Right hindlimb (tissue), 1 donor: ENCODE data around the gene LURAP1L.

Experiments
- DNase-seq: peaks from one replicate; pipeline ENCODE4 v3.0.0-alpha.2; 2018

LURAP1L gene

GRCh38 chr9:12813960-12814876, 39.4 kb downstream of the LURAP1L start:
- DNase-seq = peak; percentile 55

GRCh38 chr9:12814877-12815237, 40.0 kb downstream of the LURAP1L start:
- no peak for DNase-seq

GRCh38 chr9:12815888-12816287, 41.1 kb downstream of the LURAP1L start:
- no peak for DNase-seq

- DNase-seq = no peak
Observed at GRCh38 chr9:12816656-12817101, 41.9 kb downstream of the LURAP1L start.

DNA sequence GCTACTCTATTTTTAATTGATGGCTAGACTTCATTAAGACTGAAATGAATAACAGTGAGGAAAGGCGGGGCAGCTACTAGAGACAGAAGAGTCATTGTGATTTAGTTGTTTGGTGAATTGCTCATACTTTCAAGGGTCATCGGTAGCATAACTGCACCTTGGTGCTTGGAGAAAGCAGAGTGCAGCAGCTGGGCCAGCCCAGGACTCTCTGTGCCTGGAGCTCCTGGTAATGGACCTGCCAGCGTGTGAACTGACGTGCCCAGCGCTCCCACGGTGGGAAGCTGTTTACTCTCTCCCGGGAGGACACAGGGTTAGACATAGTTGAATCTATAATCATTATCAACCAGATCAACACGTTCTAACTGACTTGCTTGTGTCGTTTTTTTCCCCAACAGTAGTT, 42.9 kb downstream of the LURAP1L start:
- no peak for DNase-seq

GRCh38 chr9:12818431-12819000, 43.7 kb downstream of the LURAP1L start:
- peak; percentile 52 for DNase-seq

DNA sequence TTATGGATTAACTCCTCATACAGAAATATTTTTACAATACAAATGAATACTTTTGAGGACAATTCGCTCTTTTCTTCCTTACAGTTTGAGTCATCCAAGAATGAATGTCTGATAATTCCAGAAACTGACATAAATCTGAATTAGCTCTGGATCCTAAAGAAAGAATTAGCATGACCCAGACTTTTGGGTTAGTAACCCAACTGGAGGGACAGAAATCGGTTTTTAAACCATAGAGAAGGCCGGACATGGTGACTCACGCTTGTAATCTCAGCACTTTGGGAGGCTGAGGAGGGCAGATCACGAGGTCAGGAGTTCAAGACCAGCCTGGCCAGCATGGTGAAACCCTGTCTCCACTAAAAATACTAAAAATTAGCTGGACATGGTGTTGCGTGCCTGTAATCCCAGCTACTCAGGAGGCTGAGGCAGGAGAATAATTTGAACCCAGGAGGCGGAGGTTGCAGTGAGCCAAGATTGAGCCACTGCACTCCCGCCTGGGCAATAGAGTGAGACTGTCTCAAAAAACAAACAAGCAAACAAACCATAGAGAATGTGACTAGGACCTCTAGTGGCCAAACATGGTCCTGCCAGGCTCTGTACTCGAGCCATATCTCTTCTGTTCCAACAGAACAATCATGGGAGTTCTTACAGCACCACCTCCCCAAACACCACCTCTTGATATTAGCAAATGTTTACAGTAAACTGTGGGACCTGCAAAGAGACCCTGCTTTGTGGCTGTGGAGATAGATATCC, 44.8 kb downstream of the LURAP1L start:
- DNase-seq = no peak

DNA sequence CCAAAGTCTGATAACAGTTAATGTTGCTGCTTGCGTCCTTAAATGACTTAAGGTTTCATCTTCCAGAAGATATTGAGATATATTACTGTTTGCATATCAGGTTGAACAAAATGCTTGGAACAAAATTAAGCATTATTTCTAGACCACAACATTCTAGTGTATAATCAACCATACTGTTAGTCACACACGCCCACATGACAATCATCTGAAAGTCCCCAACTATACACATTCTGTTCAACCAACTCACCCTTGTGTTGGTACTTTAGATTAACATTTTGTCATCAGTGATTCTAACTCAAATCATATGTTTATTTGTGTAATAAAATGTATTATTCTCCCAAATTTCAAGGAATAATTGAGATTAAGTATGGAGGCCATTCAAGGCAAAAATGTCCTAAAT, 47.3 kb downstream of the LURAP1L start:
- DNase-seq = no peak

DNA sequence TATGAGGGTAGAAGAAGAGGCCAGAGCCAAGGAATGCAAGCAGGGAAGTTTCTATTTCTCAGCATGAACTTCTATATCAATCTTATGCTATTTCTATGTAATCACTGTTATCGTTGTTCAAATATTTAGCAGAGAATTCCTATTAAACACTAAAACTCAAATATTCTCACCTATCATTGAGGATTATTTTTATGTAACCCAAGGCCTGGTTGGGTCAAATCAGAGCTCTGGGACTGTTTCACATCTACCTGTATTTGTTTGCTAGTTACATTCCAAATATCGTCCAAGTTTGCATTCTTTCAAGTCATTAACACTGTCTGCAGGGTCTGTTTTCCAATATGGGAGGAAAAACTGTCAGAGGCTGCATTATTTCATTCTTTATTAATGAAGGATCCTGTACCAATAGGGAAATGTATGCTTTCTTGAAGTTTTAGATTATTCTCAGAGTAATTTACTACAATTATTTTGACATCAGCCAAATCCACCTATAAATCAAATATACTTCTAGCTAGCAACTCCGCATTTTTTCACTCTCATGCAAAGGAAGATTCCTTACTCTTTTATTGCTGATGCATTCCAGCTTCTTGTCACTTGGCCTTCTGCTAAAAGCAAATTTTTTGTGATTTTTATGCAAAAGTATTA, 52.2 kb downstream of the LURAP1L start:
- no peak for DNase-seq

GRCh38 chr9:12833701-12834100, 58.9 kb downstream of the LURAP1L start:
- DNase-seq = no peak

- DNase-seq = no peak
Observed at GRCh38 chr9:12838546-12838945, 63.7 kb downstream of the LURAP1L start.

DNA sequence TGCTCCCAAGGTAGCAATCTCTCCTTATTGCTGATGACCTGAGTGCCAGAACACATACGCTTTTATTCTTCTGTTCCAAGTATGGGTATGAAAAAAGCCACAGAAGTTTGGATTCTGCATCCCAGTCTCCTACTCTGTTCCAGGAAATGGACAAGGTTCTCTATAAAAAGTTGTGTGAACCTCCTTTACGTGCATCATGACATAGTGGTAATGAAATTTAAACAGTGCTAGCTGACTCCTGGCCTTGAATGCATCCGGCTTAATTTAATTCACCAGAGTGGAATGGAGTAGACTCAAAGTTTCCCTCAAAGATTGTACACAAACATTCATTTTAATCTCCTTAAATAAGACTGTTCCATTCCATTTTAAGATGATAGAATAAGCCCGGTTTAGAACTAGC, 68.9 kb downstream of the LURAP1L start:
- peak; percentile 30 for DNase-seq

- no peak for DNase-seq
Observed at GRCh38 chr9:12846035-12846434, 71.2 kb downstream of the LURAP1L start.

GRCh38 chr9:12847561-12847960, 72.7 kb downstream of the LURAP1L start:
- DNase-seq = no peak

DNA sequence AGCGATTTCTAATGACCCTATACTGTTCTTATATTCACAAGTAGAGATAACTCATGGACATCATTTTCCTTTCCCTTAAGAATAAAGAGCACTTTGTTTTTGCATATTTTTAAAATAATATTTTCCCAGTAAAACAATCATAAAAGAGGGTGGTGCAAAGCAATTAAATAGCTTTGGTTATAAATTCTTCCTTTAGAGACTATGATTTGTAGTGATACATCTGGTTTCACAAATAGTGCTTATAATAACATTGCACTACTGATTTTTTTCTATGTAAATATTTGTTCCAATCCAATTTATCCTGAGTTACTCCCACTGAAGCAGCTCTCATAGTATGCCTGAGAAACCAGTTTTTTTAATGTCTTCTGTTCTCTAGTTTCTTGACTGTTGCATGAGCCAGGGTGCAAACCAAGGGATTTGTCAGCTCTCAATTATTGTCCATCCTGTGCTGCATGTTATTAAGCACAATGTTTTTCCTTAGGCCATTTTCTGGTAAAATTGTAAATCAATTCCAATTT, 74.7 kb downstream of the LURAP1L start:
- DNase-seq = no peak

GRCh38 chr9:12851341-12852090, 76.7 kb downstream of the LURAP1L start:
- no peak for DNase-seq

DNA sequence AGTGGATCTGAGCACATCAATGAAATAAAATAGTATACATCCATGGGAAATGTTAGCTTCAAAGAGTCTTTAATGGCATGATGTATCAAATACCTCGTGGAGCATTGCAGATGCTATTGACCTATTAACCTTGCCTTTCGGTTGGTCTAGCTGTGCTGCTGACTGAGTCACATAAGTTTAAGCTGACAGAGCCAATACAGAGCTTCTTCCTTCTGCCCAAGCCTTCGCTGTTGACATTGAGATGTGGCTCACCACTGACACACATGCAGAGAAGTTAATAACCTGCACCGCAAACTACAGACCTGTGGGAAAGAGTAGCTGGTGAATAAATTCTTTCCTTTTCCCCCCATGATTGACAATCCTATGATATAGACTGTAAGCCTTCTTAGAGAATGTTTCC, 78.2 kb downstream of the LURAP1L start:
- DNase-seq = no peak

GRCh38 chr9:12854221-12854620, 79.4 kb downstream of the LURAP1L start:
- no peak for DNase-seq

DNA sequence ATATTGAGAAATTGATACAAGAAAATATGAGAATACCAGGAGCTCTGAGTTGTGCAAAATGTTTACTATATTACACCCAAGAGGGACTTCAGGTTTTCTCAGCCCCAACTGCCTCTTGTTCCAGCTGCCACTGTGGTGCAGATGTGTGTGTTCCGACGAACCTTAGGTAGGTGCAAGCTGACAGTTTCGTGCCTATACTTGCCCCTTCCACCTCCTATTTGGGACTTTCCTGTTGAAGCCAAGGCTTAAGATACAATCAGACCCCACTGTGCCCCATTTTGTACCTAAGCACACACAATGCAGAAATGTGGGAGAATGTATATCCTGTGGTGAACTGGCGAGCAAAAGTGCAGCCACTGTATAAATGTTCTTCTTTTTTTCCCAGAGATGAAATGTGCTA, 80.2 kb downstream of the LURAP1L start:
- no peak for DNase-seq

DNA sequence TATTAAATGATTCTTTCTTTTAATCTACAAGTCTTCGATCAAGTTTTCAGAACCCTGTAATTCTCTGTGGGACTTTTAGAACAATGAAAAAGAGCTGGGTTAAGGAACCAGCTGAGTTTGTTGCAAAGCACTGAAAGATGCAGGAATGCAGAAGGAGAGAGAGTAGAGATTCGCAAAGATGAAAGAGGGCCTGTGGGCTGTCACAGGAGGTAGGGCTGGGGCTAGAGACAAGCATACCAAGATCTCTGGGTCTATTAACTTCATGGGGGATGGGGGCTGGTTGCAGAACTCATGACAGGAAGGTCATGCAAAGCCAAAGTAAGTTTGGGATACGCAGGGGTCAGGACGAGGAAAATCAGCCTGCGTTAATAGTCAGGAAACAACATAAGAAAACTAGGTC, 81.8 kb downstream of the LURAP1L start:
- no peak for DNase-seq

DNA sequence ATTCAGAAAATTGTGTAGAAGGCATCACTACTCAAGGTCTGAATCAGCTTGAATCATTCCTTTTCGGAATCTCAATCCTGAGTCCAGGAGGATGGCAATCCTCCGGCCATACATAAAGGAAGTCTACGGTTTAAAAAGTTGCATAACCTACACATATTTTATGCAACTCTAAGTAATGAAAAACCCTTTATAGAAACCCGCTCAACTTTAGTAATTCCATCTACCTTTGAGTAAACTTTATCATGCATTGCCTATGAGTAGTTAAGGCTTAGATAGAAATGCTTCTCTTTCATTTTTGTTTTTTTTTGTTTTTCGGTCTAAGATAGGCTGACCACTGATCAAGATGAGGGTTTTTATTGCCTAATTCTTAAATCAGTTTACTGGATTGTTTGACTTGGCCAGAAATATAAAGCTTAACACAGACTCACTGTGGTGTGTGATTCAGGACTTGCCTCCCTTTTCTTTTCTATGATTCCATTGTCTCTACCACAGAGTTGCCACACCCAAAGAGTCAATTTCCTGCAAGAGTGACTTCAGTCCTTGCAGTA, 85.0 kb downstream of the LURAP1L start:
- DNase-seq = no peak

GRCh38 chr9:12860998-12861397, 86.2 kb downstream of the LURAP1L start:
- no peak for DNase-seq
